Measurements from ENCODE around the gene DCST1.

- TF ChIP-seq POLR2A (IDR thresholded peaks at IDR 0.05; ENCODE audit: extremely low read depth, insufficient read length) (no peak), CTCF (IDR thresholded peaks at IDR 0.05; ENCODE audit: low read depth, low read length) (no peak), MAX (IDR thresholded peaks at IDR 0.05; ENCODE audit: low read depth, low read length) (no peak)
Observed at GRCh38 chr1:155023627-155024026, 10.0 kb upstream of the DCST1 start.
